GM18519 (cell line): ENCODE results near the gene TRMT112.

Experiments
- ATAC-seq: cut with Tn5 transposase; IDR thresholded peaks from one replicate; pipeline ENCODE4 v1.9.1; 2021; ENCODE audit warnings: mild to moderate bottlenecking, moderate library complexity; ENCODE audit not compliant: unreplicated experiment, low FRiP score

Gene TRMT112

GRCh38 chr11:64352099-64352994 is 35.0 kb upstream of the TRMT112 start:
- ATAC-seq: no peak

- no peak for ATAC-seq
These were observed 33.8 kb upstream of the TRMT112 start for GRCh38 chr11:64351136-64351631.

- ATAC-seq: no peak
These were observed 32.0 kb upstream of the TRMT112 start for GRCh38 chr11:64349404-64349803.

DNA sequence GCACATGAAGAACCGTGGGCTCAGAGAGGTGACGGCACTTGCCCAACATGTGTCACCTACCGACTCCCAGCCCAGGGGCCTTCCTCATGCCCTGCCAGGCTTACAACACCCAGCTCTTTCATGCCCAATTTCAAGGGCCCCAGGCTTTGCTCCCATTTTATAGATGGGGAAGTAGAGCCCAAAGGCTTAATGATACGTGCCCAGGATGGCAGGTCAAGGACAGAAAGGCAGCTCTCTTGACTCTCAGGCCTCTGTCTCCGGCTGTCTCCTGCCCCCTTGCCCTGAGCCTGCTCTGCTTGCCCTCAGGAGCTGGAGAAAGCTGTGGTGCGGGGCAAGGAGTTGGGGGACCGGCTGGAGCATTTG is 31.6 kb upstream of the TRMT112 start:
- no peak for ATAC-seq

- no peak for ATAC-seq
These were observed 31.1 kb upstream of the TRMT112 start for GRCh38 chr11:64348383-64349024.

GRCh38 chr11:64347193-64347867 is 30.0 kb upstream of the TRMT112 start:
- no peak for ATAC-seq

GRCh38 chr11:64344787-64345186 is 27.4 kb upstream of the TRMT112 start:
- no peak for ATAC-seq

GRCh38 chr11:64343767-64344559 is 26.6 kb upstream of the TRMT112 start:
- ATAC-seq: no peak

- ATAC-seq: no peak
These were observed 25.7 kb upstream of the TRMT112 start for GRCh38 chr11:64342869-64343745.

- peak; percentile 42 for ATAC-seq
These were observed 24.8 kb upstream of the TRMT112 start for GRCh38 chr11:64341851-64342791.

- no peak for ATAC-seq
These were observed 24.1 kb upstream of the TRMT112 start for GRCh38 chr11:64341429-64341828.

DNA sequence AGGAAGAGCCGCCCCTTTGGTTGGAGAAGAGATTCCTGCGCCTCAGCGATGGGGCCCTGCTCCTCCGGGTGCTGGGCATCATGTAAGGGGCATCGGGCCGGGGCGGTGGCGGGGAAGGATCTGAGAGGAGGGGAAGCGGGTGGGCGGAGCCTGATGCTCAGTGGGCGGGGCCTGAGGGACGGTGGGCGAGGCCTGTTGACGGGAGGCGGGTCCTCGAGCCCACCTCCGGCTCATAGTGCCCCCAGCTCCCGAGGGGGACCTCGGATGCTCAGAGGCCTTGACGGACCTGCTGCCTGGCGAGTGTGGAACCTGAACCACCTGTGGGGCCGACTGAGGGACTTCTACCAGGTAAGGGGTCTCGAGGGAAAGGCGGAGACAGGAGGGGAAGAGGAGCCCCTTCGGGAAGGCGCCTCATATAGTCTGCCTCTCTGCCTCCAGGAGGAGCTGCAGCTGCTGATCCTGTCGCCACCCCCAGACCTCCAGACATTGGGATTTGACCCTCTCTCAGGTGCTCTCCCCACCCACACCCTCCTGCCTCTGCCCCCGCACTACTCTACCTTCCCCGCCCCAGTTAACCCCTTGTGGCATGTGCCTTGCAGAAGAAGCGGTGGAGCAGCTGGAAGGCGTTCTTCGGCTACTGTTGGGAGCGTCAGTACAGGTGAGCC is 23.4 kb upstream of the TRMT112 start:
- ATAC-seq: no peak

GRCh38 chr11:64339754-64340408 is 22.5 kb upstream of the TRMT112 start, which contains the start of gene CCDC88B:
CCDC88B (plus strand) TSS chr11:64340204; CDS start chr11:64340267, 63 bp downstream.
- no peak for ATAC-seq

GRCh38 chr11:64339286-64339685 is 21.9 kb upstream of the TRMT112 start:
- ATAC-seq: no peak

DNA sequence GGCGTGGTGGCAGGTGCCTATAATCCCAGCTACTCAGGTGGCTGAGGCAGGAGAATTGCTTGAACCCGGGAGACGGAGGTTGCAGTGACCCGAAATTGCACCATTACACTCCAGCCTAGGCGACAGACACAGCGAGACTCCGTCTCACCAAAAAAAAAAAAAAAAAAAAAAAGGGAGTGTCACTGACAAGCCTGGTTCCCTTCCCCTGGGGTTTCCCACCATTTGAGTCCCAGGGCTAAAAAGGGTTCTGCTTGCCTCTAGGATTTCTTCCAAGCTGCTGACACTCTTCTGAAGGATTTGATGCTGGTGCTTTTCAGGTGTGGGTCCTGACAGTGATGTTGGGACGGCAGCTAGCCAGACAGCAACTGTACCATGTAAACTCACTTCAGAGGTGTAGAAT is 21.4 kb upstream of the TRMT112 start:
- ATAC-seq: no peak

DNA sequence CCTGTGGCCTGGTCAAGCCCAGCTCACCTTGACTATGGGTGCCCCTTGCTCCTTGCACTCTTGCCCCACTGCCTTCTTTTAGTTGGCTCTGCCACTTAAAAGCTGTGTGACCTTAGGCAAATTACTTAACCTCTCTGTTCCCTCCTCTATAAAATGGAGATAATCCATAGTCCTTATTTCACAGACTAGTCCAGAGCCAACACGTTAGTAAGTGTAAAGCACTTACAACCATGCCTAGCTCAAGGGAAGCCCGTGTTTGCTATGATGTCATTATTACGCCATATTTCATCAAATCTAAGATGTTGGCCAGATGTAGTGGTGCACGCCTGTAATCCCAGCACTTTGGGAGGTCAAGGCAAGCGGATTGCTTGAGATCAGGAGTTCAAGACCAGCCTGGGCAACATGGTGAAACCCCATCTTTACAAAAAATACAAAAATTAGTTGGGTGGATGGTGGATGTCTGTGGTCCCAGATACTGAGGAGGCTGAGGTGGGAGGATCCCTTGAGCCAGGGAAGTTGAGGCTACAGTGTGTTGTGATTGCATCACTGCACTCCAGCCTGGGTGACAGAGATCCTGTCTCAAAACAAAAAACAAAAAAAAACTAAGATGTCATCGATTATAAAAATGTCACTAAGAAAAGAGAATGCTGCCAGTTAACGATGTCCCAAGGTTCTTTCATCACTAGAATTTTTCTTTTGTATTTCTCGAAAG is 20.3 kb upstream of the TRMT112 start:
- ATAC-seq: no peak
